SU-DHL-6 (cell line): Measurements from ENCODE around the gene ANKZF1.

Source experiments
- H2AFZ ChIP-seq: fragments of 200-600 bp; sonication (generic); 2 replicates; pipeline ENCODE4 v1.6.1; 2014; ENCODE audit warnings: low read depth, mild to moderate bottlenecking, moderate library complexity, mixed read lengths, antibody characterized with exemption, low read length; ENCODE audit not compliant: severe bottlenecking
- H3F3A ChIP-seq: fragments of 200-600 bp; shearing (Covaris generic); 2 replicates; pipeline ENCODE4 v1.6.0; 2016; ENCODE audit warnings: antibody characterized with exemption, mild to moderate bottlenecking; ENCODE audit not compliant: insufficient read depth
- H3K27ac ChIP-seq: fragments of 200-600 bp; sonication (generic); 2 replicates; pipeline ENCODE4 v1.5.1; 2016; ENCODE audit warnings: low read depth, mild to moderate bottlenecking, low read length, moderate library complexity, mixed read lengths
- H3K27me3 ChIP-seq: fragments of 200-600 bp; sonication (generic), shearing (Covaris generic); 2 replicates; pipeline ENCODE4 v1.6.0; 2014; ENCODE audit warnings: mild to moderate bottlenecking, low read length
- H3K36me3 ChIP-seq: fragments of 200-600 bp; sonication (generic); 2 replicates; pipeline ENCODE4 v1.6.1; 2014; ENCODE audit warnings: mild to moderate bottlenecking, low read length, mixed read lengths
- H3K4me2 ChIP-seq: fragments of 300-600, 200-600 bp; shearing (Covaris generic), sonication (generic); 2 replicates; pipeline ENCODE4 v1.6.0; 2014; ENCODE audit warnings: low read length, low read depth, mild to moderate bottlenecking; ENCODE audit not compliant: poor library complexity, severe bottlenecking
- H3K4me3 ChIP-seq: fragments of 200-600 bp; sonication (generic); 2 replicates; pipeline ENCODE4 v1.5.1; 2014; ENCODE audit warnings: antibody characterized with exemption, low read length, mild to moderate bottlenecking, mixed read lengths; ENCODE audit not compliant: insufficient read depth, poor library complexity, severe bottlenecking
- H3K79me2 ChIP-seq: fragments of 200-600 bp; sonication (generic); 2 replicates; pipeline ENCODE4 v1.6.1; 2014; ENCODE audit warnings: mild to moderate bottlenecking, low read length, moderate library complexity; ENCODE audit not compliant: insufficient read depth
- H3K9ac ChIP-seq: fragments of 200-600 bp; sonication (generic); 2 replicates; pipeline ENCODE4 v1.7.0; 2014; ENCODE audit warnings: mild to moderate bottlenecking, low read length
- H3K9me2 ChIP-seq: fragments of 200-600 bp; sonication (generic); replicated peaks from 2 replicates; pipeline ENCODE4 v1.6.1; 2014; ENCODE audit warnings: low read length; ENCODE audit not compliant: insufficient read depth
- H3K9me3 ChIP-seq: fragments of 200-600 bp; sonication (generic); 2 replicates; pipeline ENCODE4 v1.6.1; 2014; ENCODE audit warnings: low read length, mixed read lengths; ENCODE audit not compliant: insufficient read depth
- H4K20me1 ChIP-seq: fragments of 200-600 bp; sonication (generic); 2 replicates; pipeline ENCODE4 v1.6.1; 2014; ENCODE audit warnings: low read depth, mild to moderate bottlenecking, antibody characterized with exemption, low read length, moderate library complexity, mixed read lengths
- EZH2phosphoT487 ChIP-seq: fragments of 200-600 bp; sonication (generic), shearing (Covaris generic); conservative IDR thresholded peaks from 2 replicates; pipeline ENCODE4 v1.6.1; 2018; ENCODE audit warnings: mild to moderate bottlenecking, antibody characterized with exemption, low read length, moderate library complexity, mixed read lengths
- TF ChIP-seq, protein P1 (sequence below): fragments of 200-600 bp; sonication (generic); IDR thresholded peaks from one replicate; pipeline ENCODE4 v1.5.1; 2017; ENCODE audit warnings: antibody characterized with exemption, mild to moderate bottlenecking, low read length, moderate library complexity; ENCODE audit not compliant: insufficient read depth, poor library complexity, severe bottlenecking

ANKZF1 gene

DNA sequence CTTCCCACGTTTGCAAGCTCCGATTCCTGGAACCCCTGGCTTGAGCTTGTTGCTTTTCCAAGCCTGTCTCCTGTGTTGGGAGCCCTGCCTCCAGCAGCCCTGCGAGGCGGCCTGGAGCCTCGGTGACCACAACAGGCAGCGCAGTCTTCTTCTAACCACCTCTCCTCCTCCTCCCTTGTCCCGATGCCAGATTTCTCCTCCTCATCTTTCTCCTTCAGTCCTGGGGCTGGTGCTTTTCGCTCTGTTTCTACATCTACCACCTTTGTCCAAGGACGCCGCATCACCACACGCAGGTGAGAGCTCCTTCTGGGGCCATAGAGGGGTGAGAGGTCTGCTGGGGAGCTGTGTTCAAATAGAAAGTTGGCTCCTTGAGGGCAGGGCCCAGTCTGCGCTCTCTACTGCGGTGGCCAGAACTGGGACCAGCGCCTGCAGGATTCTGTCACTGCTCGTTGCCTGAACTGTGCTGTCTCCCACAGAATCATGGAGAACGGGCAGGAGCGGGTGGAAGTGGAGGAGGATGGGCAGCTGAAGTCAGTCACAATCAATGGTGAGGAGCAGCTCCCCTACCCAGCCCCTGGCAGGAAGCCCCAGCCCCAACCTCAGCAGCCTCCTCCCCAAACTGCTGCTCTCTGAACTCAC is 53.5 kb downstream of the ANKZF1 start:
- H3K4me2 ChIP-seq, result no peak overlapping the region
- TF ChIP-seq EZH2phosphoT487, result no peak
- TF ChIP-seq, protein P1, sequence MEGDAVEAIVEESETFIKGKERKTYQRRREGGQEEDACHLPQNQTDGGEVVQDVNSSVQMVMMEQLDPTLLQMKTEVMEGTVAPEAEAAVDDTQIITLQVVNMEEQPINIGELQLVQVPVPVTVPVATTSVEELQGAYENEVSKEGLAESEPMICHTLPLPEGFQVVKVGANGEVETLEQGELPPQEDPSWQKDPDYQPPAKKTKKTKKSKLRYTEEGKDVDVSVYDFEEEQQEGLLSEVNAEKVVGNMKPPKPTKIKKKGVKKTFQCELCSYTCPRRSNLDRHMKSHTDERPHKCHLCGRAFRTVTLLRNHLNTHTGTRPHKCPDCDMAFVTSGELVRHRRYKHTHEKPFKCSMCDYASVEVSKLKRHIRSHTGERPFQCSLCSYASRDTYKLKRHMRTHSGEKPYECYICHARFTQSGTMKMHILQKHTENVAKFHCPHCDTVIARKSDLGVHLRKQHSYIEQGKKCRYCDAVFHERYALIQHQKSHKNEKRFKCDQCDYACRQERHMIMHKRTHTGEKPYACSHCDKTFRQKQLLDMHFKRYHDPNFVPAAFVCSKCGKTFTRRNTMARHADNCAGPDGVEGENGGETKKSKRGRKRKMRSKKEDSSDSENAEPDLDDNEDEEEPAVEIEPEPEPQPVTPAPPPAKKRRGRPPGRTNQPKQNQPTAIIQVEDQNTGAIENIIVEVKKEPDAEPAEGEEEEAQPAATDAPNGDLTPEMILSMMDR, result no peak
- H3K9me3 ChIP-seq, result no peaks in the 10 kb centered on the region
- no peak overlapping the region for H3K27ac ChIP-seq
- no peak overlapping the region for H3K9ac ChIP-seq
- H2AFZ ChIP-seq, result no peak overlapping the region
- H3K36me3 ChIP-seq, result no peaks in the 10 kb centered on the region
- H3K4me3 ChIP-seq, result no peak overlapping the region
- H4K20me1 ChIP-seq, result no peaks in the 10 kb centered on the region
- no peaks in the 10 kb centered on the region for H3K27me3 ChIP-seq
- H3F3A ChIP-seq, result peaks cover 9% of the 10 kb centered on the region
- no peaks in the 10 kb centered on the region for H3K9me2 ChIP-seq
- H3K79me2 ChIP-seq, result no peaks in the 10 kb centered on the region

DNA sequence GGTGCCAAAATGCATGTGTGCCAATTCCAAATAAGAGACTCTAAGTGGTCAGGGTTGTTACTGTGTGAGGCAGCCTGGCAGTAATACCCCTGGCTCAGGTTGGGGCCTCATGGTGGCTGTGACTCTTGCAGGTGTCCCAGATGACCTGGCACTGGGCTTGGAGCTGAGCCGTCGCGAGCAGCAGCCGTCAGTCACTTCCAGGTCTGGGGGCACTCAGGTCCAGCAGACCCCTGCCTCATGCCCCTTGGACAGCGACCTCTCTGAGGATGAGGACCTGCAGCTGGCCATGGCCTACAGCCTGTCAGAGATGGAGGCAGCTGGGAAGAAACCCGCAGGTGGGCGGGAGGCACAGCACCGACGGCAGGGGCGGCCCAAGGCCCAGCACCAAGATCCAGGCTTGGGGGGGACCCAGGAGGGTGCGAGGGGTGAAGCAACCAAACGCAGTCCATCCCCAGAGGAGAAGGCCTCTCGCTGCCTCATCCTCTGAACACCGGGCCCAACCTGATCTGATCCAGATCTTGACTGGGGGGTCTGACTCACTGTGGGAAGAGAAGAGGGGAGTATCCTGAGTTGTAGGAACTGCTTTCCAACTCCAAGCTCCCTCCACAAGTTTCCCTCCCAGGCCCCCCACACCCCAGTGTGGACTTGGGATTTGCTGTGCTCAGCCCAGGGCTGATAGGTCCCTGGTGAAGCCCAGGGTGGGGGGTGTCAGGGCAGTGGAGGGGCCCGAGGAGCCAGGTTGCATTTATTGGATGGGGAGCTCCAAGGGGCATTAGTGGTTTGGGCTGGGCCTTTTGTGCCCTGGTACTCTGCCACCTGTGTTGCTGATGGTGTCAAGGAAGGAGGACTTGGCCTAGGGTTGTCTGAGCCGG is 55.1 kb downstream of the ANKZF1 start:
- Histone ChIP-seq H3K4me2 (no peak overlapping the region), H4K20me1 (no peaks in the 10 kb centered on the region), H3K79me2 (no peaks in the 10 kb centered on the region), H3K9me2 (no peaks in the 10 kb centered on the region), H3K9ac (no peak overlapping the region), H3K9me3 (no peaks in the 10 kb centered on the region), H3K27ac (no peak overlapping the region), H3K36me3 (no peaks in the 10 kb centered on the region), H3K27me3 (no peaks in the 10 kb centered on the region), H2AFZ (no peak overlapping the region), H3K4me3 (no peak overlapping the region), H3F3A (no peaks in the 10 kb centered on the region)
- TF ChIP-seq, protein P1, result no peak
- no peak for TF ChIP-seq EZH2phosphoT487

DNA sequence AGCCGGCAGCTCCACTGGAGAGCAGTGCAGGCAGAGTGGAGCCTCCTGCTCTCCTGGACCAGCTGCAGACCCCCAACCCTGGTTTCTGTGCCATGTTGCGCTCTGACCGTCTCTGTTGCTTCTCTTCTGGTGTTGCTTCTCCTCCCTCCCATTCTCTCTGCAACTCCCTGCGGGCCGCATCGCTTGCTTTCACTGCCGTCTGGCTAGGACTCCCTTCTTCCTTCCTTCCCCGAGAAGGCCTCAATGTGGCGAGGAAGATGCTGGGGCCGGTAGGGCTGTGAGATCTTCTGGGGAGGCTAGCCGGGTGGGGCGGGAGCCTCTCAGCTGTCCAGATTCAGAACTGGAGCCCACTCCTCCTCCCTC is 55.7 kb downstream of the ANKZF1 start:
- TF ChIP-seq, protein P1, result no peak
- no peak for TF ChIP-seq EZH2phosphoT487
- Histone ChIP-seq H3K79me2 (no peaks in the 10 kb centered on the region), H3K27me3 (no peaks in the 10 kb centered on the region), H3K27ac (no peak overlapping the region), H4K20me1 (no peaks in the 10 kb centered on the region), H3F3A (no peaks in the 10 kb centered on the region), H2AFZ (no peak overlapping the region), H3K4me2 (no peak overlapping the region), H3K9me2 (no peaks in the 10 kb centered on the region), H3K9me3 (no peaks in the 10 kb centered on the region), H3K9ac (no peak overlapping the region), H3K36me3 (no peaks in the 10 kb centered on the region), H3K4me3 (no peak overlapping the region)
